Astrocyte (in vitro differentiated cells and primary cell): Measurements from ENCODE around the gene WDR20. TPM values are rescaled to one million over a fixed set of nuclear protein-coding genes. Genes with fewer than 3 reads are reported as not detected.

Experiments used
- DNase-seq: peaks from one replicate; pipeline ENCODE4 v3.0.0-alpha.2; 2010; ENCODE audit warnings: low read depth
- FAIRE-seq: peaks from 2 replicates; lab custom pipeline; 2011; peaks lifted over from hg19 to GRCh38; lab: Jason Lieb, UNC
- H2AFZ ChIP-seq: 2 replicates; pipeline ENCODE4 v1.6.0; 2012; ENCODE audit warnings: low read depth, low read length, inconsistent platforms
- H3K27ac ChIP-seq: 2 replicates; pipeline ENCODE4 v1.5.1; 2011; ENCODE audit warnings: low read depth, low read length, inconsistent platforms
- H3K27me3 ChIP-seq: 2 replicates; pipeline ENCODE4 v1.6.0; 2011; ENCODE audit warnings: low read length, inconsistent platforms; ENCODE audit not compliant: insufficient read depth
- H3K36me3 ChIP-seq: 2 replicates; pipeline ENCODE4 v1.5.1; 2011; ENCODE audit warnings: low read length, inconsistent platforms; ENCODE audit not compliant: insufficient read depth
- H3K4me1 ChIP-seq: 2 replicates; pipeline ENCODE4 v1.5.1; 2011; ENCODE audit warnings: low read length, inconsistent platforms; ENCODE audit not compliant: insufficient read depth
- H3K4me2 ChIP-seq: 2 replicates; pipeline ENCODE4 v1.6.0; 2012; ENCODE audit warnings: low read length, inconsistent platforms
- H3K4me3 ChIP-seq: 2 replicates; pipeline ENCODE4 v1.5.1; 2011; ENCODE audit warnings: low read depth, mild to moderate bottlenecking, low read length, inconsistent platforms; ENCODE audit not compliant: insufficient read depth
- H3K79me2 ChIP-seq: 2 replicates; pipeline ENCODE4 v1.6.0; 2012; ENCODE audit warnings: mild to moderate bottlenecking, low read length, inconsistent platforms; ENCODE audit not compliant: insufficient read depth
- H3K9ac ChIP-seq: 2 replicates; pipeline ENCODE4 v1.6.0; 2012; ENCODE audit warnings: mild to moderate bottlenecking, low read length, inconsistent platforms
- H3K9me3 ChIP-seq: 2 replicates; pipeline ENCODE4 v1.5.1; 2012; ENCODE audit warnings: low read depth, mild to moderate bottlenecking, low read length, inconsistent platforms; ENCODE audit not compliant: insufficient read depth
- H4K20me1 ChIP-seq: 2 replicates; pipeline ENCODE4 v1.6.0; 2012; ENCODE audit warnings: low read length, inconsistent platforms; ENCODE audit not compliant: insufficient read depth
- H3K27ac Mint-ChIP-seq: one replicate; pipeline ENCODE4 v1.8.0; 2021; ENCODE audit warnings: mild to moderate bottlenecking, mixed read lengths; ENCODE audit not compliant: unreplicated experiment
- H3K27me3 Mint-ChIP-seq: one replicate; pipeline ENCODE4 v1.8.0; 2021; ENCODE audit warnings: low read depth, mixed read lengths; ENCODE audit not compliant: unreplicated experiment
- H3K36me3 Mint-ChIP-seq: one replicate; pipeline ENCODE4 v1.8.0; 2021; ENCODE audit warnings: low read depth, mixed read lengths; ENCODE audit not compliant: unreplicated experiment
- H3K4me1 Mint-ChIP-seq: one replicate; pipeline ENCODE4 v1.8.0; 2021; ENCODE audit warnings: low read depth, mixed read lengths; ENCODE audit not compliant: unreplicated experiment
- H3K4me3 Mint-ChIP-seq: one replicate; pipeline ENCODE4 v1.8.0; 2021; ENCODE audit warnings: mild to moderate bottlenecking, moderate library complexity, mixed read lengths; ENCODE audit not compliant: unreplicated experiment
- H3K9me3 Mint-ChIP-seq: one replicate; pipeline ENCODE4 v1.8.0; 2021; ENCODE audit warnings: mild to moderate bottlenecking, mixed read lengths; ENCODE audit not compliant: unreplicated experiment
- EZH2 ChIP-seq: IDR thresholded peaks from 2 replicates; pipeline ENCODE4 v1.6.1; 2012; ENCODE audit warnings: mild to moderate bottlenecking, low read length, inconsistent platforms; ENCODE audit not compliant: insufficient read depth
- total RNA-seq: library from RNA; stranded (reverse); gene quantifications from 2 replicates; pipeline ENCODE4 v1.2.1, GENCODE V29; 2021
- TF ChIP-seq, protein P1 (sequence below): IDR thresholded peaks from 2 replicates; pipeline ENCODE4 v1.5.1; 2011; ENCODE audit warnings: low read depth, mild to moderate bottlenecking, inconsistent platforms, low read length, moderate library complexity; ENCODE audit not compliant: insufficient read depth

The WDR20 gene
- total RNA-seq, 1 donor from 2014 or later = 23.6 TPM

DNA sequence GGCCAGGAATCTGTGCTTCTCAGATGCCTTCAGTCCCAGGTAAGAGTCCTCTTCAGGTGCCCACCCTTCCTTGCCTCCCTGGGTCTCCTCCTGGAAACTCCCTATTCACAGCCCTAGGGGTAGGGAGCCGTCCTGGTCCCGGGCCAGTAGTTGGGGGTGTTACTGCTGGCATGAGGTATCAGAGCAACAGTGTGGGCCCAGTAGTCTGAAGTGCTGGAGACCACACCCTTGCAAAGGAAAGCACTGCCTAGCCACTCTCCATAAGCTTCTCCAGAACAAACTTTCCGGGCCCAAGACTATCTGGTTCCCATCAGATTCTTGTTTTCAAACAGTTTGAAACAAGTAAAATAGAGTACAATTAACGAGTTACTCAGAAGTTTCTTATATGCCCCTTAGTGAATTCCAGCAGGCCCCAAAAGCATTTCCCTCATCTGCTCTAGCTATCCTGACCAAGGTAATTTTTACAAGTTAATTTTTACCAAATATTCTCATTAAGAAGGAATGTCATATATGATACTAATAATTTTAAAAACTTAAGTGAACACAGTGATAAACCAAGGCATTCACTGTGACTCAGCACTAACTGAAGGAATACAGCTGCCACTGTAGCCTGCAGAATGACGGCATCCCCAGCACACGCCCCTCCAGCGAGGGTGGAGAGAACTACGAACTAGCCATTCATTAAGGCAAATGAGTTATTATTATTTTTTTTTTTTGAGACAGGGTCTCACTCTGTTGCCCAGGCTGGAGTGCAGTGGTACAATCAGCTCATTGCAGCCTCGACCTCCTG lies 115.9 kb downstream of the WDR20 start:
- FAIRE-seq = no peak
- Mint-ChIP-seq H3K27ac (no peak overlapping the region), H3K9me3 (no peaks in the 10 kb centered on the region), H3K36me3 (no peaks in the 10 kb centered on the region), H3K4me1 (peaks cover 1% of the 10 kb centered on the region), H3K27me3 (no peaks in the 10 kb centered on the region), H3K4me3 (no peak overlapping the region)
- no peaks in the 10 kb centered on the region for H3K27me3 ChIP-seq
- no peaks in the 10 kb centered on the region for H3K9me3 ChIP-seq
- H4K20me1 ChIP-seq = no peaks in the 10 kb centered on the region
- H3K27ac ChIP-seq = peak overlapping the region; percentile 82
- DNase-seq = peak; percentile 74
- H3K36me3 ChIP-seq = peaks cover 2% of the 10 kb centered on the region
- H3K4me2 ChIP-seq = no peak overlapping the region
- peak overlapping the region; percentile 49 for H3K9ac ChIP-seq
- peaks cover 9% of the 10 kb centered on the region for H3K4me1 ChIP-seq
- H3K79me2 ChIP-seq = no peaks in the 10 kb centered on the region
- TF ChIP-seq EZH2 = no peak
- TF ChIP-seq, protein P1, sequence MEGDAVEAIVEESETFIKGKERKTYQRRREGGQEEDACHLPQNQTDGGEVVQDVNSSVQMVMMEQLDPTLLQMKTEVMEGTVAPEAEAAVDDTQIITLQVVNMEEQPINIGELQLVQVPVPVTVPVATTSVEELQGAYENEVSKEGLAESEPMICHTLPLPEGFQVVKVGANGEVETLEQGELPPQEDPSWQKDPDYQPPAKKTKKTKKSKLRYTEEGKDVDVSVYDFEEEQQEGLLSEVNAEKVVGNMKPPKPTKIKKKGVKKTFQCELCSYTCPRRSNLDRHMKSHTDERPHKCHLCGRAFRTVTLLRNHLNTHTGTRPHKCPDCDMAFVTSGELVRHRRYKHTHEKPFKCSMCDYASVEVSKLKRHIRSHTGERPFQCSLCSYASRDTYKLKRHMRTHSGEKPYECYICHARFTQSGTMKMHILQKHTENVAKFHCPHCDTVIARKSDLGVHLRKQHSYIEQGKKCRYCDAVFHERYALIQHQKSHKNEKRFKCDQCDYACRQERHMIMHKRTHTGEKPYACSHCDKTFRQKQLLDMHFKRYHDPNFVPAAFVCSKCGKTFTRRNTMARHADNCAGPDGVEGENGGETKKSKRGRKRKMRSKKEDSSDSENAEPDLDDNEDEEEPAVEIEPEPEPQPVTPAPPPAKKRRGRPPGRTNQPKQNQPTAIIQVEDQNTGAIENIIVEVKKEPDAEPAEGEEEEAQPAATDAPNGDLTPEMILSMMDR = no peak
- no peak overlapping the region for H2AFZ ChIP-seq
- no peak overlapping the region for H3K4me3 ChIP-seq

DNA sequence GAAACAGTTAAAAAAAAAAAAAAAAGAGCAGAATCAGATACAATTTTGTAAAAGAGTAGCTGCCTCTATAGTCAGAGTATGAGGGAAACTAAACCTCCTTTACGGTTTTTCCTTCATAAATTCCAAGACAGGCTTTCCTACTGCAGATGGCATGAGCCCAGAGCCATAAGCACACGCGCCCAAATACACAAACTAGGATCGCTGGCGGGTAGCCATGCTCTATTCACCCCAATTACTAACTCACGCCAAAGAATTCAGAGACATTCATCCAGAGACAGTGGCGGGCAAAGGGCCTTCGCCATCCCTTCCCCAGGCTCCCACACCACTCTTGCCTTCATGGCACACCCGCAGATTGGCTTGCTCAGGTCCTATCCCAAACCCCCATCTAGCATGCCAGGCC lies 117.0 kb downstream of the WDR20 start:
- no peaks in the 10 kb centered on the region for H3K27me3 Mint-ChIP-seq
- FAIRE-seq (no peak), DNase-seq (no peak)
- Histone ChIP-seq H3K79me2 (no peaks in the 10 kb centered on the region), H4K20me1 (no peaks in the 10 kb centered on the region), H3K9me3 (no peaks in the 10 kb centered on the region), H3K36me3 (no peaks in the 10 kb centered on the region), H3K27me3 (no peaks in the 10 kb centered on the region), H3K9ac (no peak overlapping the region), H3K4me1 (peaks cover 9% of the 10 kb centered on the region), H2AFZ (no peak overlapping the region), H3K4me3 (no peak overlapping the region), H3K27ac (peak overlapping the region; percentile 7), H3K4me2 (no peak overlapping the region)
- no peaks in the 10 kb centered on the region for H3K9me3 Mint-ChIP-seq
- no peak overlapping the region for H3K4me3 Mint-ChIP-seq
- H3K27ac Mint-ChIP-seq = no peak overlapping the region
- H3K36me3 Mint-ChIP-seq = no peaks in the 10 kb centered on the region
- TF ChIP-seq, protein P1 = no peak
- TF ChIP-seq EZH2 = no peak
- H3K4me1 Mint-ChIP-seq = peaks cover 1% of the 10 kb centered on the region

DNA sequence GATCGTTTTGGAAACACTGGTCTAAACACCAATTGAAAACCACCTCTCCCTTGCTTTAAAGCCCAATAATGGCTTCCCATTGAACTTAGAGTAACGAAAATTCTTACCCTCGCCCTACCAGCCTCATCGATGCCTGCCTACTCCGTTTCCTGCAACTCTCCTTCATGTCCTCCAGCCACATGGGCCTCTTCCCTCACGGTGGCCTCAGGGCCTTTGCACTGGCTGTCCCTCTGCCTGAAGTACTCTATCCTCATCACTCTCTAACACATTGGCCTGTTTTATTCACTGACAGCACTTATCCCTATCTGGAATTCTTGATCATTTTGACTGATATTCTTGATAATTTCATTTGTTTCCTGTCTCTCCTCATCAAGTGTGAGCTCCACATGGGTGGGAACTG lies 118.4 kb downstream of the WDR20 start:
- Mint-ChIP-seq H3K36me3 (no peaks in the 10 kb centered on the region), H3K27me3 (no peaks in the 10 kb centered on the region), H3K4me1 (peaks cover 5% of the 10 kb centered on the region), H3K27ac (no peak overlapping the region), H3K4me3 (no peak overlapping the region), H3K9me3 (no peaks in the 10 kb centered on the region)
- H3K4me2 ChIP-seq = no peak overlapping the region
- FAIRE-seq (no peak), DNase-seq (no peak)
- H3K36me3 ChIP-seq = no peaks in the 10 kb centered on the region
- no peaks in the 10 kb centered on the region for H4K20me1 ChIP-seq
- H3K4me1 ChIP-seq = peaks cover 15% of the 10 kb centered on the region
- H3K27me3 ChIP-seq = no peaks in the 10 kb centered on the region
- H3K9me3 ChIP-seq = no peaks in the 10 kb centered on the region
- TF ChIP-seq EZH2 = no peak
- TF ChIP-seq, protein P1 = no peak
- H3K27ac ChIP-seq = no peak overlapping the region
- no peaks in the 10 kb centered on the region for H3K79me2 ChIP-seq
- H3K4me3 ChIP-seq = no peak overlapping the region
- no peak overlapping the region for H3K9ac ChIP-seq
- H2AFZ ChIP-seq = no peak overlapping the region
